Naive B cell (primary cell): Measurements from ENCODE around the gene GPR83. TPM values are rescaled to one million over a fixed set of nuclear protein-coding genes. Genes with fewer than 3 reads are reported as not detected.
"Not testable (repeated sequence)": the region's sequence is repeated elsewhere in the genome, so short reads cannot be mapped to it uniquely, and the experiment has no call there.

ENCODE experiments used
- ATAC-seq, 2 donors: fragments of 150-1000 bp; cut with Tn5 transposase; 2 replicates each; pipeline ENCODE4 v1.10.0; 2021; ENCODE audit warnings: low read depth in 2 of 2, mild to moderate bottlenecking in 2 of 2, moderate library complexity in 2 of 2
- DNase-seq: peaks from one replicate; pipeline ENCODE4 v3.0.0; 2022
- H3K27ac Mint-ChIP-seq, 6 donors: one replicate each; pipeline ENCODE4 v1.8.0; 2020 to 2022; ENCODE audit warnings: mild to moderate bottlenecking in 6 of 6, mixed read lengths in 6 of 6, moderate library complexity in 5 of 6, inconsistent platforms in 2 of 6
- H3K27me3 Mint-ChIP-seq, 3 donors: one replicate each; pipeline ENCODE4 v1.8.0; 2021 to 2022; ENCODE audit warnings: mixed read lengths in 3 of 3, mild to moderate bottlenecking in 1 of 3
- H3K36me3 Mint-ChIP-seq, 2 donors: one replicate each; pipeline ENCODE4 v1.8.0; 2020 to 2022; ENCODE audit warnings: mixed read lengths in 2 of 2, inconsistent platforms in 1 of 2, mild to moderate bottlenecking in 1 of 2
- H3K4me1 Mint-ChIP-seq, 3 donors: one replicate each; pipeline ENCODE4 v1.8.0; 2020 to 2022; ENCODE audit warnings: mixed read lengths in 3 of 3, inconsistent platforms in 1 of 3, mild to moderate bottlenecking in 1 of 3, moderate library complexity in 1 of 3
- H3K4me3 Mint-ChIP-seq, 8 donors: one replicate each; pipeline ENCODE4 v1.8.0; 2020 to 2022; ENCODE audit warnings: mild to moderate bottlenecking in 8 of 8, mixed read lengths in 8 of 8, moderate library complexity in 8 of 8, inconsistent platforms in 2 of 8
- H3K9me3 Mint-ChIP-seq, 7 donors: one replicate each; pipeline ENCODE4 v1.8.0; 2020 to 2022; ENCODE audit warnings: mixed read lengths in 7 of 7, mild to moderate bottlenecking in 5 of 7, inconsistent platforms in 2 of 7, moderate library complexity in 1 of 7
- polyA plus RNA-seq, 6 donors: library from polyadenylated mRNA; unstranded; fragments of 300-500 nt; fragmentation: Illumina TruSeq; gene quantifications; one replicate each; pipeline ENCODE4 v1.2.3, GENCODE V29; 2021; ENCODE audit warnings: low read depth in 6 of 6

Gene GPR83
- polyA plus RNA-seq, 6 donors from 2014 or later, result 0.08 to 0.20 TPM; not detected in 4

- H3K36me3 Mint-ChIP-seq, result peaks cover 20 to 29% of the 10 kb centered on the region in 2 donors
- ATAC-seq (no peak), DNase-seq (no peak)
- no peak overlapping the region for H3K4me3 Mint-ChIP-seq
- H3K4me1 Mint-ChIP-seq, result peaks cover 8 to 9% (median 9%) of the 10 kb centered on the region in 3 donors
- no peak overlapping the region for H3K27ac Mint-ChIP-seq
- peaks cover 21 to 30% (median 22%) of the 10 kb centered on the region in 3 donors for H3K27me3 Mint-ChIP-seq
- peaks cover 7 to 40% (median 29%) of the 10 kb centered on the region in 7 donors for H3K9me3 Mint-ChIP-seq
These were observed 4.0 kb upstream of the GPR83 start for GRCh38 chr11:94405062-94405833.

GRCh38 chr11:94402355-94402754 is 1.1 kb upstream of the GPR83 start:
- H3K9me3 Mint-ChIP-seq, result peaks cover 0 to 19% (median 14%) of the 10 kb centered on the region in 7 donors
- peaks cover 6 to 11% of the 10 kb centered on the region in 2 donors for H3K36me3 Mint-ChIP-seq
- DNase-seq, result no peak
- no peak for ATAC-seq
- peaks cover 9 to 13% (median 10%) of the 10 kb centered on the region in 3 donors for H3K4me1 Mint-ChIP-seq
- H3K27ac Mint-ChIP-seq, result no peak overlapping the region
- no peak overlapping the region for H3K4me3 Mint-ChIP-seq
- peaks cover 45 to 59% (median 50%) of the 10 kb centered on the region in 3 donors for H3K27me3 Mint-ChIP-seq

GRCh38 chr11:94401773-94402265 is 600 bp upstream of the GPR83 start:
- no peak for DNase-seq
- H3K27me3 Mint-ChIP-seq, result peaks cover 45 to 64% (median 55%) of the 10 kb centered on the region in 3 donors

GRCh38 chr11:94400457-94400838 is 771 bp downstream of the GPR83 start:
- ATAC-seq (no peak), DNase-seq (no peak)
- Mint-ChIP-seq H3K27ac (no peak overlapping the region), H3K4me3 (peak overlapping the region in 5 of 8 donors; percentile 3 to 80 (median 17)), H3K27me3 (peaks cover 45 to 71% (median 55%) of the 10 kb centered on the region in 3 donors), H3K4me1 (peaks cover 9 to 13% (median 10%) of the 10 kb centered on the region in 3 donors), H3K36me3 (peaks cover 6 to 11% of the 10 kb centered on the region in 2 donors), H3K9me3 (peaks cover 0 to 12% (median 6%) of the 10 kb centered on the region in 7 donors)

More at GRCh38 chr11:94401773-94402265, 600 bp upstream of the GPR83 start:
- no peak overlapping the region for H3K27ac Mint-ChIP-seq
- peaks cover 9 to 13% (median 10%) of the 10 kb centered on the region in 3 donors for H3K4me1 Mint-ChIP-seq
- peaks cover 0 to 14% (median 9%) of the 10 kb centered on the region in 7 donors for H3K9me3 Mint-ChIP-seq
- peaks cover 6 to 11% of the 10 kb centered on the region in 2 donors for H3K36me3 Mint-ChIP-seq
- H3K4me3 Mint-ChIP-seq, result peak overlapping the region in 2 of 8 donors; percentile 18 to 53
- ATAC-seq, result no peak

- no peak for ATAC-seq
- peaks cover 9 to 13% (median 10%) of the 10 kb centered on the region in 3 donors for H3K4me1 Mint-ChIP-seq
- no peak for DNase-seq
- H3K4me3 Mint-ChIP-seq, result no peak overlapping the region
- peaks cover 0 to 12% (median 6%) of the 10 kb centered on the region in 7 donors for H3K9me3 Mint-ChIP-seq
- no peak overlapping the region for H3K27ac Mint-ChIP-seq
- H3K36me3 Mint-ChIP-seq, result peaks cover 6 to 11% of the 10 kb centered on the region in 2 donors
- peaks cover 48 to 74% (median 55%) of the 10 kb centered on the region in 3 donors for H3K27me3 Mint-ChIP-seq
These were observed 1.2 kb downstream of the GPR83 start for GRCh38 chr11:94400050-94400449.

GRCh38 chr11:94398101-94398500 is 3.1 kb downstream of the GPR83 start:
- peaks cover 9 to 13% (median 10%) of the 10 kb centered on the region in 3 donors for H3K4me1 Mint-ChIP-seq
- peaks cover 0 to 8% (median 4%) of the 10 kb centered on the region in 7 donors for H3K9me3 Mint-ChIP-seq
- DNase-seq (no peak), ATAC-seq (no peak)
- peaks cover 6 to 11% of the 10 kb centered on the region in 2 donors for H3K36me3 Mint-ChIP-seq
- H3K27me3 Mint-ChIP-seq, result peaks cover 48 to 71% (median 58%) of the 10 kb centered on the region in 3 donors
- no peak overlapping the region for H3K4me3 Mint-ChIP-seq
- H3K27ac Mint-ChIP-seq, result no peak overlapping the region

- peaks cover 41 to 53% (median 52%) of the 10 kb centered on the region in 3 donors for H3K27me3 Mint-ChIP-seq
- peaks cover 0 to 11% of the 10 kb centered on the region in 2 donors for H3K36me3 Mint-ChIP-seq
- no peak overlapping the region for H3K4me3 Mint-ChIP-seq
- no peak for DNase-seq
- H3K27ac Mint-ChIP-seq, result no peak overlapping the region
- H3K4me1 Mint-ChIP-seq, result peaks cover 9 to 11% (median 10%) of the 10 kb centered on the region in 3 donors
- no peak for ATAC-seq
- peaks cover 0 to 9% (median 6%) of the 10 kb centered on the region in 7 donors for H3K9me3 Mint-ChIP-seq
These were observed 4.9 kb downstream of the GPR83 start for GRCh38 chr11:94396282-94396681.

- ATAC-seq, H3K36me3 Mint-ChIP-seq, DNase-seq, H3K4me3 Mint-ChIP-seq, H3K4me1 Mint-ChIP-seq, H3K27ac Mint-ChIP-seq: not testable (repeated sequence)
- Mint-ChIP-seq H3K9me3 (peaks cover 0 to 14% (median 9%) of the 10 kb centered on the region in 7 donors), H3K27me3 (peaks cover 9 to 11% (median 11%) of the 10 kb centered on the region in 3 donors)
These were observed 9.3 kb downstream of the GPR83 start for GRCh38 chr11:94391937-94392336.

GRCh38 chr11:94379613-94380012 is 21.6 kb downstream of the GPR83 start:
- no peak overlapping the region for H3K27ac Mint-ChIP-seq
- no peaks in the 10 kb centered on the region for H3K4me1 Mint-ChIP-seq
- no peak for ATAC-seq
- DNase-seq, result no peak
- H3K4me3 Mint-ChIP-seq, result no peak overlapping the region
- no peaks in the 10 kb centered on the region for H3K36me3 Mint-ChIP-seq
- H3K9me3 Mint-ChIP-seq, result peaks cover 0 to 4% (median 0%) of the 10 kb centered on the region in 7 donors
- peaks cover 0 to 17% (median 0%) of the 10 kb centered on the region in 3 donors for H3K27me3 Mint-ChIP-seq

GRCh38 chr11:94376841-94377240 is 24.4 kb downstream of the GPR83 start:
- Mint-ChIP-seq H3K9me3 (peaks cover 0 to 7% (median 2%) of the 10 kb centered on the region in 7 donors), H3K4me1 (no peaks in the 10 kb centered on the region), H3K27ac (no peak overlapping the region), H3K27me3 (peaks cover 0 to 4% (median 0%) of the 10 kb centered on the region in 3 donors), H3K36me3 (no peaks in the 10 kb centered on the region), H3K4me3 (no peak overlapping the region)
- ATAC-seq, result no peak
- DNase-seq, result no peak

- not testable (repeated sequence) for H3K4me1 Mint-ChIP-seq, ATAC-seq, DNase-seq, H3K27me3 Mint-ChIP-seq, H3K36me3 Mint-ChIP-seq, H3K27ac Mint-ChIP-seq, H3K4me3 Mint-ChIP-seq
- peaks cover 0 to 12% (median 3%) of the 10 kb centered on the region in 7 donors for H3K9me3 Mint-ChIP-seq
These were observed 30.6 kb downstream of the GPR83 start for GRCh38 chr11:94370576-94370975.

- H3K9me3 Mint-ChIP-seq, result peaks cover 0 to 12% (median 0%) of the 10 kb centered on the region in 7 donors
- H3K27ac Mint-ChIP-seq, DNase-seq, H3K36me3 Mint-ChIP-seq, H3K4me3 Mint-ChIP-seq, ATAC-seq, H3K4me1 Mint-ChIP-seq: not testable (repeated sequence)
- H3K27me3 Mint-ChIP-seq, result peaks cover 6 to 33% (median 26%) of the 10 kb centered on the region in 3 donors
These were observed 50.2 kb downstream of the GPR83 start for GRCh38 chr11:94350850-94351563.

GRCh38 chr11:94346311-94346710 is 54.9 kb downstream of the GPR83 start:
- not testable (repeated sequence) for H3K27ac Mint-ChIP-seq, DNase-seq, H3K4me1 Mint-ChIP-seq

More at GRCh38 chr11:94346311-94346710, 54.9 kb downstream of the GPR83 start:
- not testable (repeated sequence) for ATAC-seq, H3K4me3 Mint-ChIP-seq, H3K9me3 Mint-ChIP-seq, H3K36me3 Mint-ChIP-seq
- peaks cover 6 to 18% (median 10%) of the 10 kb centered on the region in 3 donors for H3K27me3 Mint-ChIP-seq
